ENCODE results near the gene TCF4.

DNA sequence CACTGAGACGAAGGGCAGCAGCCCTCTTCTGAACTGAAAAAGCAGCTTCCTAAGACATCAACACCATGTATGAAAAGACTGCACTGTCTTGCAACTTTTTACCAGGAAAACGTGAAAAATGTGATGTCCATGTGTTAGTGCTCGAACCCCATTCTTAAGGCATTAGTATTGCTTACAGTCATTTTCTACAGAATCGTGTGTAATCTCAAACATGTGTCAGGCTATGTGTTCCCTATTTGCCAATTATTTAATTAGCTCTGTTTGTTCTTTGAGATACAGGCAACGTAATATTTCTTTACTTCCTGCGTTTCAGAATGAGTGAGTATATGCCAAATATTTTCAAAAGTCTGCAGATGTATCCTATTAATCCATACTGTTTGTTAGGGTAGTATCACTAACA lies 321.0 kb downstream of the TCF4 start:
- TF ChIP-seq, protein P1, sequence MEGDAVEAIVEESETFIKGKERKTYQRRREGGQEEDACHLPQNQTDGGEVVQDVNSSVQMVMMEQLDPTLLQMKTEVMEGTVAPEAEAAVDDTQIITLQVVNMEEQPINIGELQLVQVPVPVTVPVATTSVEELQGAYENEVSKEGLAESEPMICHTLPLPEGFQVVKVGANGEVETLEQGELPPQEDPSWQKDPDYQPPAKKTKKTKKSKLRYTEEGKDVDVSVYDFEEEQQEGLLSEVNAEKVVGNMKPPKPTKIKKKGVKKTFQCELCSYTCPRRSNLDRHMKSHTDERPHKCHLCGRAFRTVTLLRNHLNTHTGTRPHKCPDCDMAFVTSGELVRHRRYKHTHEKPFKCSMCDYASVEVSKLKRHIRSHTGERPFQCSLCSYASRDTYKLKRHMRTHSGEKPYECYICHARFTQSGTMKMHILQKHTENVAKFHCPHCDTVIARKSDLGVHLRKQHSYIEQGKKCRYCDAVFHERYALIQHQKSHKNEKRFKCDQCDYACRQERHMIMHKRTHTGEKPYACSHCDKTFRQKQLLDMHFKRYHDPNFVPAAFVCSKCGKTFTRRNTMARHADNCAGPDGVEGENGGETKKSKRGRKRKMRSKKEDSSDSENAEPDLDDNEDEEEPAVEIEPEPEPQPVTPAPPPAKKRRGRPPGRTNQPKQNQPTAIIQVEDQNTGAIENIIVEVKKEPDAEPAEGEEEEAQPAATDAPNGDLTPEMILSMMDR (IDR thresholded peaks at IDR 0.05; ENCODE audit: low read depth, low read length, missing input control), result no peak
- TF ChIP-seq RAD21 (IDR thresholded peaks at IDR 0.05), result no peak
- TF ChIP-seq, protein P2, sequence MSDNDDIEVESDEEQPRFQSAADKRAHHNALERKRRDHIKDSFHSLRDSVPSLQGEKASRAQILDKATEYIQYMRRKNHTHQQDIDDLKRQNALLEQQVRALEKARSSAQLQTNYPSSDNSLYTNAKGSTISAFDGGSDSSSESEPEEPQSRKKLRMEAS (IDR thresholded peaks at IDR 0.05), result no peak
- TF ChIP-seq TAF1 (conservative IDR thresholded peaks at IDR 0.05), result no peak
- TF ChIP-seq, protein P3, sequence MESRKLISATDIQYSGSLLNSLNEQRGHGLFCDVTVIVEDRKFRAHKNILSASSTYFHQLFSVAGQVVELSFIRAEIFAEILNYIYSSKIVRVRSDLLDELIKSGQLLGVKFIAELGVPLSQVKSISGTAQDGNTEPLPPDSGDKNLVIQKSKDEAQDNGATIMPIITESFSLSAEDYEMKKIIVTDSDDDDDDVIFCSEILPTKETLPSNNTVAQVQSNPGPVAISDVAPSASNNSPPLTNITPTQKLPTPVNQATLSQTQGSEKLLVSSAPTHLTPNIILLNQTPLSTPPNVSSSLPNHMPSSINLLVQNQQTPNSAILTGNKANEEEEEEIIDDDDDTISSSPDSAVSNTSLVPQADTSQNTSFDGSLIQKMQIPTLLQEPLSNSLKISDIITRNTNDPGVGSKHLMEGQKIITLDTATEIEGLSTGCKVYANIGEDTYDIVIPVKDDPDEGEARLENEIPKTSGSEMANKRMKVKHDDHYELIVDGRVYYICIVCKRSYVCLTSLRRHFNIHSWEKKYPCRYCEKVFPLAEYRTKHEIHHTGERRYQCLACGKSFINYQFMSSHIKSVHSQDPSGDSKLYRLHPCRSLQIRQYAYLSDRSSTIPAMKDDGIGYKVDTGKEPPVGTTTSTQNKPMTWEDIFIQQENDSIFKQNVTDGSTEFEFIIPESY (IDR thresholded peaks at IDR 0.05), result no peak
- TF ChIP-seq, protein P4, sequence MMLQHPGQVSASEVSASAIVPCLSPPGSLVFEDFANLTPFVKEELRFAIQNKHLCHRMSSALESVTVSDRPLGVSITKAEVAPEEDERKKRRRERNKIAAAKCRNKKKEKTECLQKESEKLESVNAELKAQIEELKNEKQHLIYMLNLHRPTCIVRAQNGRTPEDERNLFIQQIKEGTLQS (IDR thresholded peaks at IDR 0.05), result no peak
- TF ChIP-seq, protein P5, sequence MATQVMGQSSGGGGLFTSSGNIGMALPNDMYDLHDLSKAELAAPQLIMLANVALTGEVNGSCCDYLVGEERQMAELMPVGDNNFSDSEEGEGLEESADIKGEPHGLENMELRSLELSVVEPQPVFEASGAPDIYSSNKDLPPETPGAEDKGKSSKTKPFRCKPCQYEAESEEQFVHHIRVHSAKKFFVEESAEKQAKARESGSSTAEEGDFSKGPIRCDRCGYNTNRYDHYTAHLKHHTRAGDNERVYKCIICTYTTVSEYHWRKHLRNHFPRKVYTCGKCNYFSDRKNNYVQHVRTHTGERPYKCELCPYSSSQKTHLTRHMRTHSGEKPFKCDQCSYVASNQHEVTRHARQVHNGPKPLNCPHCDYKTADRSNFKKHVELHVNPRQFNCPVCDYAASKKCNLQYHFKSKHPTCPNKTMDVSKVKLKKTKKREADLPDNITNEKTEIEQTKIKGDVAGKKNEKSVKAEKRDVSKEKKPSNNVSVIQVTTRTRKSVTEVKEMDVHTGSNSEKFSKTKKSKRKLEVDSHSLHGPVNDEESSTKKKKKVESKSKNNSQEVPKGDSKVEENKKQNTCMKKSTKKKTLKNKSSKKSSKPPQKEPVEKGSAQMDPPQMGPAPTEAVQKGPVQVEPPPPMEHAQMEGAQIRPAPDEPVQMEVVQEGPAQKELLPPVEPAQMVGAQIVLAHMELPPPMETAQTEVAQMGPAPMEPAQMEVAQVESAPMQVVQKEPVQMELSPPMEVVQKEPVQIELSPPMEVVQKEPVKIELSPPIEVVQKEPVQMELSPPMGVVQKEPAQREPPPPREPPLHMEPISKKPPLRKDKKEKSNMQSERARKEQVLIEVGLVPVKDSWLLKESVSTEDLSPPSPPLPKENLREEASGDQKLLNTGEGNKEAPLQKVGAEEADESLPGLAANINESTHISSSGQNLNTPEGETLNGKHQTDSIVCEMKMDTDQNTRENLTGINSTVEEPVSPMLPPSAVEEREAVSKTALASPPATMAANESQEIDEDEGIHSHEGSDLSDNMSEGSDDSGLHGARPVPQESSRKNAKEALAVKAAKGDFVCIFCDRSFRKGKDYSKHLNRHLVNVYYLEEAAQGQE (IDR thresholded peaks at IDR 0.05), result no peak
- TF ChIP-seq SP1 (IDR thresholded peaks at IDR 0.05), result no peak
- no peak for TF ChIP-seq YY1 (IDR thresholded peaks at IDR 0.05)
- no peak for TF ChIP-seq FOXA1 (IDR thresholded peaks at IDR 0.05)
